ENCODE measurements around the gene NAXE. TPM values are rescaled to one million over a fixed set of nuclear protein-coding genes. Genes with fewer than 3 reads are reported as not detected.

NAXE gene
- total RNA-seq, 1 donor from 2014 or later = 44.5 TPM

DNA sequence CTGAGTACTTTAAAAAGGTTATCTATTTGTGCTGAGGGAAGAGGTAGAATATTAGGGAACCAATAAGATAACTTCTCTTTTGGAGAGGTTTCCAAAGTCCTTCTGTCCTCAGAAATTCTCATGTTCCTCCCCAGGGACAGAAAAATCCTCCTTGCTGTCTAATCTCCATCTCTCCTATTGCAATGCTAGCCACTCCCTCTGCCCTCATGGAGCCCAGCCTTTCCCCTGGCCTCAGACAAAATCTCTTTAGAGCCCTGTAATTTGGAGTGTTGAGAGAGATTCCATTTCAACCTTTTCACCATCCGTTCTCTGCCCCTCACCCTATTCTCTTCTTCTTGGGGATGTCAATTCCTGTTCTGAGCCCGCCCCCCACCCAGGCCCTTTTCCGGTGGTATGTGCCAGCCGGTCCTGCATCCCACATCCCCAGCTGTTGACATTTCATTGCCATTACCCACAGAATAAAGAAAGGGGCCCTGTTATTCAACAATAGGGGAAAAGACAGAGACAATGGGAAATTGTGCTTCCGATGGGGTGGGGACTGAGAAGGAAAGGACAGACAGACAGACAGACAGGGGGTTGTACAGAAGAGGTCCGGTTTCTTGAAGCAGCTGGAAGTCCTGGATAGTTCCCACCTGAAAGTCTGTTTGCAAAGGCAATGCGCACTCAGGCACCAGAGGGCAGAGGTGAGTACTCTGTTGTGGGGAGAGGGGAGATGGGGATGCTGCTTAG lies 27.4 kb downstream of the NAXE start, which contains the start of gene HAPLN2:
Gene HAPLN2, plus strand, starts transcription at position 563 of the 729 bp plus-strand sequence. CDS start 4,076 bp downstream, outside the sequence.
- peaks cover 21% of the 10 kb centered on the region for H3K27me3 Mint-ChIP-seq (ENCODE audit: unreplicated experiment)
- H3K36me3 Mint-ChIP-seq (ENCODE audit: unreplicated experiment) = no peaks in the 10 kb centered on the region
- TF ChIP-seq, protein P1, sequence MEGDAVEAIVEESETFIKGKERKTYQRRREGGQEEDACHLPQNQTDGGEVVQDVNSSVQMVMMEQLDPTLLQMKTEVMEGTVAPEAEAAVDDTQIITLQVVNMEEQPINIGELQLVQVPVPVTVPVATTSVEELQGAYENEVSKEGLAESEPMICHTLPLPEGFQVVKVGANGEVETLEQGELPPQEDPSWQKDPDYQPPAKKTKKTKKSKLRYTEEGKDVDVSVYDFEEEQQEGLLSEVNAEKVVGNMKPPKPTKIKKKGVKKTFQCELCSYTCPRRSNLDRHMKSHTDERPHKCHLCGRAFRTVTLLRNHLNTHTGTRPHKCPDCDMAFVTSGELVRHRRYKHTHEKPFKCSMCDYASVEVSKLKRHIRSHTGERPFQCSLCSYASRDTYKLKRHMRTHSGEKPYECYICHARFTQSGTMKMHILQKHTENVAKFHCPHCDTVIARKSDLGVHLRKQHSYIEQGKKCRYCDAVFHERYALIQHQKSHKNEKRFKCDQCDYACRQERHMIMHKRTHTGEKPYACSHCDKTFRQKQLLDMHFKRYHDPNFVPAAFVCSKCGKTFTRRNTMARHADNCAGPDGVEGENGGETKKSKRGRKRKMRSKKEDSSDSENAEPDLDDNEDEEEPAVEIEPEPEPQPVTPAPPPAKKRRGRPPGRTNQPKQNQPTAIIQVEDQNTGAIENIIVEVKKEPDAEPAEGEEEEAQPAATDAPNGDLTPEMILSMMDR (IDR thresholded peaks at IDR 0.05; ENCODE audit: partially characterized antibody, unreplicated experiment) = peak; percentile 15
- no peak within 1 kb of the TSS for H3K27ac Mint-ChIP-seq (ENCODE audit: unreplicated experiment)
- peaks cover 10% of the 10 kb centered on the region for H3K9me3 Mint-ChIP-seq (ENCODE audit: unreplicated experiment)
- peak; percentile 68 for DNase-seq
- H3K4me1 Mint-ChIP-seq (ENCODE audit: low read depth, unreplicated experiment) = peaks cover 10% of the 10 kb centered on the region
- H3K4me3 Mint-ChIP-seq (ENCODE audit: unreplicated experiment) = no peak within 1 kb of the TSS

DNA sequence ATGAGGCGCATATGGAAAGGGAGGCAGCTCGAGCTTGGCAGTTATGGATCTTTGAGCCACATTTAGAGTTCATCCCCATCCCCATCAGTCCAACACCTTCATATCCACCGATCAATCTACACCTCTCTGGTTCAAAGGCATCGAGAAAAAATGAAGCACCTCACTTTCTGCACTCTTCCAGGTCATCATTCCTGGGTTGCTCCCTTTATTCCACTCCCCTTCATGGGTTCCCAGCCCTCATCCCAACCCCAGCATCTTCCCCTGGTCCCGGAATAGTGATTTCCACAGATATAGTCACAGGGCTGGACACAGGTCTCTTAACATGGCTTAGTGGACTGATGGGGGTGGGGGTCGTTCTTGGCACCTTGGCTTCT lies 28.0 kb downstream of the NAXE start:
- H3K36me3 Mint-ChIP-seq (ENCODE audit: unreplicated experiment) = no peaks in the 10 kb centered on the region
- peaks cover 21% of the 10 kb centered on the region for H3K27me3 Mint-ChIP-seq (ENCODE audit: unreplicated experiment)
- TF ChIP-seq, protein P1 (IDR thresholded peaks at IDR 0.05; ENCODE audit: partially characterized antibody, unreplicated experiment) = no peak
- DNase-seq = no peak
- H3K4me1 Mint-ChIP-seq (ENCODE audit: low read depth, unreplicated experiment) = peaks cover 10% of the 10 kb centered on the region
- H3K27ac Mint-ChIP-seq (ENCODE audit: unreplicated experiment) = no peak overlapping the region
- no peak overlapping the region for H3K4me3 Mint-ChIP-seq (ENCODE audit: unreplicated experiment)
- H3K9me3 Mint-ChIP-seq (ENCODE audit: unreplicated experiment) = peaks cover 10% of the 10 kb centered on the region

DNA sequence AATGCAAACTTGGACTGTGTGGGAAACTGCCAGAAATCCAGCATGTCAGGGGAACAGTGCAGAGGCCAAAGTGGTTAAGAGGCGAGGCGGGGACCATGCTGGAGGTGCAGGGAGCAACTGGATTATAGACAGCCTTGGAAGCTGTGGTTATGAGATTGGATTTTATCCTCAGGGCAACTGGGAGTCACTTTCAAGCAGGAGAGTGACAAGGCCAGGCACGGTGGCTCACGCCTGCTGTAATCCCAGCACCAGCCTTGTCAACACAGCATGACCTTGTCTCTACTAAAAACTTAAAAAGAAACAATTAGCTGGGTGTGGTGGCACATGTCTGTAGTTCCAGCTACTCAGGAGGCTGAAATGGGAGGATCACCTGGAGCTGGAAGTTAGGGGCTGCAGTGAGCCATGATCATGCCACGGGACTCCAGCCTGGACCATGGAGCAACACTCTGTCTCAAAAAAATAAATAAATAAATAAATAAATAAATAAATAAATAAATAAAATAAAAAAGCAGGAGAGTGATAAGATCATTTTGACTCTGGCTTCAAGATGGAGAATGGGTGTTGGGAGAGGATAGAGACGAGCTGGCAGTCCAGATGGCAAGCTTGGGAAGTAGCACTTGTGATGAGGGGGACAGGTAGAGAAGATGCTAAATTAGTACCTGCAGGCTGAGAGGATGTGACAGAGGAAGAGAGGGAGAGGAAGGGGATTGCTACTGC lies 31.2 kb downstream of the NAXE start:
- Mint-ChIP-seq H3K4me3 (ENCODE audit: unreplicated experiment) (no peak overlapping the region), H3K27me3 (ENCODE audit: unreplicated experiment) (peaks cover 28% of the 10 kb centered on the region), H3K36me3 (ENCODE audit: unreplicated experiment) (no peaks in the 10 kb centered on the region), H3K9me3 (ENCODE audit: unreplicated experiment) (peaks cover 10% of the 10 kb centered on the region), H3K4me1 (ENCODE audit: low read depth, unreplicated experiment) (peaks cover 8% of the 10 kb centered on the region), H3K27ac (ENCODE audit: unreplicated experiment) (no peak overlapping the region)
- DNase-seq = no peak
- TF ChIP-seq, protein P1 (IDR thresholded peaks at IDR 0.05; ENCODE audit: partially characterized antibody, unreplicated experiment) = no peak

DNA sequence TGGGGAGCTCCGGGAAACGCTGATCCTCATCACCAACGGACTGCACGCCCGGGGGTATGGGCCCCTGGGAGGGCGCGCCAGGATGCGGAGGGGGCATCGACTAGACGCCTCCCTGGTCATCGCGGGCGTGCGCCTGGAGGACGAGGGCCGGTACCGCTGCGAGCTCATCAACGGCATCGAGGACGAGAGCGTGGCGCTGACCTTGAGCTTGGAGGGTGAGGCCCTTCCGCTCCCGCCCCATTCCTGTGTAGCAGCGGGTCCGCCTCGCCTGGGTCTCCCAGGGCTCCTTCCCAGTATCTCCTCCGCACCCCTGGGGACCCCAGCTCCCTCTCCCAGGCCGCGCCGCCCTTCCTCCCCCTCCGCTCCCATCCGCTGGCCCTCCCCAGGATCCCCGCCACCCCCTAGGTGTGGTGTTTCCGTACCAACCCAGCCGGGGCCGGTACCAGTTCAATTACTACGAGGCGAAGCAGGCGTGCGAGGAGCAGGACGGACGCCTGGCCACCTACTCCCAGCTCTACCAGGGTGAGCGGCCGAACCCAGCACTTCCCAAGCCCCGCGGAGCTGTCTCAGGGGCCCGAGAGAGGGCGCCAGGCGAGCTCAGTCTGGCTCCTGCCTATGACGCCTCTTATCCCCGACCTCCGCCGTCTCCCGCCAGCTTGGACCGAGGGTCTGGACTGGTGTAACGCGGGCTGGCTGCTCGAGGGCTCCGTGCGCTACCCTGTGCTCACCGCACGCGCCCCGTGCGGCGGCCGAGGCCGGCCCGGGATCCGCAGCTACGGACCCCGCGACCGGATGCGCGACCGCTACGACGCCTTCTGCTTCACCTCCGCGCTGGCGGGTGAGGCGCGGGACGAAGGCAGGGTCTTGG lies 32.6 kb downstream of the NAXE start:
- H3K27ac Mint-ChIP-seq (ENCODE audit: unreplicated experiment) = no peak overlapping the region
- H3K27me3 Mint-ChIP-seq (ENCODE audit: unreplicated experiment) = peaks cover 28% of the 10 kb centered on the region
- H3K4me1 Mint-ChIP-seq (ENCODE audit: low read depth, unreplicated experiment) = peaks cover 5% of the 10 kb centered on the region
- TF ChIP-seq, protein P1 (IDR thresholded peaks at IDR 0.05; ENCODE audit: partially characterized antibody, unreplicated experiment) = peak; percentile 34
- H3K9me3 Mint-ChIP-seq (ENCODE audit: unreplicated experiment) = peaks cover 7% of the 10 kb centered on the region
- peak overlapping the region; percentile 55 for H3K4me3 Mint-ChIP-seq (ENCODE audit: unreplicated experiment)
- no peaks in the 10 kb centered on the region for H3K36me3 Mint-ChIP-seq (ENCODE audit: unreplicated experiment)
- peak; percentile 76 for DNase-seq
